Tibial artery (tissue), 4 donors: ENCODE measurements around the gene ACO2.
A peak's percentile ranks its signal among the peaks of the same experiment; 100 is the strongest.

Experiments
- DNase-seq, 2 donors: peaks; one replicate each; pipeline ENCODE4 v3.0.0-alpha.2; 2019
- H3K27ac ChIP-seq, 2 donors: fragments of 200-600 bp; sonication (generic) in 1 of 2; 1 replicate in 1 of 2; 2 replicates in 1 of 2; pipeline ENCODE4 v1.5.1; 2018 to 2019; ENCODE audit warnings: mild to moderate bottlenecking in 1 of 2
- H3K27me3 ChIP-seq, 2 donors: fragments of 200-600 bp; sonication (generic) in 1 of 2; one replicate each; pipeline versions ENCODE4 v1.5.1 to v1.6.0; 2016 to 2019
- H3K36me3 ChIP-seq, 3 donors: fragments of 200-600 bp; sonication (generic) in 2 of 3; one replicate each; pipeline ENCODE4 v1.5.1; 2016 to 2019; ENCODE audit warnings: mild to moderate bottlenecking in 2 of 3
- H3K4me1 ChIP-seq, 4 donors: fragments of 200-600 bp; sonication (generic) in 2 of 4; 1 replicate in 3 of 4; 2 replicates in 1 of 4; pipeline ENCODE4 v1.5.1; 2016 to 2019
- H3K4me3 ChIP-seq, 2 donors: fragments of 200-600 bp; sonication (generic) in 1 of 2; 1 replicate in 1 of 2; 2 replicates in 1 of 2; pipeline ENCODE4 v1.5.1; 2018 to 2019; ENCODE audit warnings: mild to moderate bottlenecking in 2 of 2
- H3K9me3 ChIP-seq, 3 donors: fragments of 200-600 bp; sonication (generic) in 1 of 3; one replicate each; pipeline ENCODE4 v1.5.1; 2016 to 2019
- CTCF ChIP-seq, 2 experiments: fragments of 200-600 bp in 1 of 2; fragments of 450-650 bp in 1 of 2; IDR thresholded peaks; one replicate each; pipeline ENCODE4 v1.5.1; 2017 to 2019; ENCODE audit warnings: antibody characterized with exemption in 2 of 2, mild to moderate bottlenecking in 1 of 2, moderate library complexity in 1 of 2
- intact Hi-C: fragments of 100-400 bp; cut with DNase I; formaldehyde crosslinking; loops from one replicate; pipeline ENCODE4 v1.15.0; 2023; ENCODE audit warnings: low total_unique reads

ACO2 gene

GRCh38 chr22:41508770-41509170 is 39.9 kb downstream of the ACO2 start:
- Histone ChIP-seq H3K27ac (peak overlapping the region; percentile 47 to 54), H3K36me3 (peaks cover 0 to 73% (median 36%) of the 10 kb centered on the region in 3 donors), H3K4me1 (peaks cover 3 to 67% (median 41%) of the 10 kb centered on the region in 4 donors)

DNA sequence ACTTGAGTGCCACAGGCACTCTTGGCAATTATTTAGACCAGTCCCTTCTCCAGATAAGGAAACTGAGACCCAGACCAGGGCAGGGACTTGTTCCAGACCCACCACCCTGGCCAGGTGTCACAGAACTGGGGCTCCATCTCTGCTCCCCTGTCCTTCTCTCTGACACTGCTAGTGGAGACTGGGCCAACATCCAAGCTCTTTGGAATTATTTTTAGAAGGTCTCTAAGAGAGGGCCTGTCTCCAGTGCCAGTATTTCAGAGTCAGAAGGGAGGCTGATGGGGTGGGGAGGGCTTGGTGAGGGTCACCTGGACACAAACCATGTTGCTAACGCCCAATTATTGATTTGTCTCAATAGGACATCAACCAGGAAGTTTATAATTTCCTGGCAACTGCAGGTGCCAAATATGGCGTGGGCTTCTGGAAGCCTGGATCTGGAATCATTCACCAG is 42.6 kb downstream of the ACO2 start:
- Histone ChIP-seq H3K4me3 (no peak overlapping the region), H3K4me1 (peaks cover 3 to 51% (median 28%) of the 10 kb centered on the region in 4 donors), H3K9me3 (no peaks in the 10 kb centered on the region), H3K27me3 (no peaks in the 10 kb centered on the region), H3K36me3 (peaks cover 9 to 96% (median 61%) of the 10 kb centered on the region in 3 donors), H3K27ac (peak overlapping the region; percentile 65 to 77)
- intact Hi-C loops = loop anchor here (5.0 kb wide), 1 partner anchor 34 kb away; no protein-coding TSS in a partner anchor
- TF ChIP-seq CTCF (IDR thresholded peaks at IDR 0.05) = no peak
- DNase-seq = no peak

More at GRCh38 chr22:41508770-41509170, 39.9 kb downstream of the ACO2 start:
- Histone ChIP-seq H3K9me3 (no peaks in the 10 kb centered on the region), H3K4me3 (no peak overlapping the region), H3K27me3 (no peaks in the 10 kb centered on the region)
- intact Hi-C loops = no loop called here
- peak in 1 of 2 donors; percentile 71 for DNase-seq
- no peak for TF ChIP-seq CTCF (IDR thresholded peaks at IDR 0.05)

GRCh38 chr22:41512421-41513194 is 43.7 kb downstream of the ACO2 start:
- TF ChIP-seq CTCF (IDR thresholded peaks at IDR 0.05) = no peak
- DNase-seq = peak in 1 of 2 donors; percentile 72
- Histone ChIP-seq H3K27ac (peak overlapping the region; percentile 65 to 77), H3K4me3 (no peak overlapping the region), H3K27me3 (no peaks in the 10 kb centered on the region), H3K4me1 (peaks cover 3 to 55% (median 33%) of the 10 kb centered on the region in 4 donors), H3K9me3 (no peaks in the 10 kb centered on the region), H3K36me3 (peaks cover 9 to 98% (median 65%) of the 10 kb centered on the region in 3 donors)
- intact Hi-C loops = loop anchor here (5.0 kb wide), 1 partner anchor 35 kb away; no protein-coding TSS in a partner anchor

DNA sequence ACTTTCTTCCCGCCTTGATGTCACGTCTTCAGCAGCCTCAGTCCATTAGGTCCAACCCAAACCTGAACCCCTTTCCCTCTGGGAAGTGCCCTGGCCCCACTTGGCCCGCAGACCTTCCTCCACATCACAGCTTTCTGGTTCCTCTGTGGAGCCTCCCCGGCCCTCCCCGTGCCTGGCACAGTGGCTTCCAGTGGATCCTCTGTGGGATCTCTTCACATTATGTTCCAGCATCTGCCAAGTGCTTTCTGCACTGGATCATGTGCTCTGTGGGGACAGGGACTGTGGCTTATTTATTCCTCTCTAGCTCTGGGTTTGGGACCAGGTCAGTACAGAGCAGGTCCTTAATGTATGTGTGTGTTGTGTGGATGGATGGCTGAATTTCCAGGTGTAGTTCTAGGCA is 44.5 kb downstream of the ACO2 start:
- H3K4me3 ChIP-seq = no peak overlapping the region
- H3K27me3 ChIP-seq = no peaks in the 10 kb centered on the region
- peak overlapping the region; percentile 65 to 77 for H3K27ac ChIP-seq
- no peak for TF ChIP-seq CTCF (IDR thresholded peaks at IDR 0.05)
- DNase-seq = no peak
- H3K4me1 ChIP-seq = peaks cover 3 to 53% (median 33%) of the 10 kb centered on the region in 4 donors
- H3K36me3 ChIP-seq = peaks cover 10 to 90% (median 57%) of the 10 kb centered on the region in 3 donors
- intact Hi-C loops = loop anchor here (5.0 kb wide), 1 partner anchor 36 kb away; no protein-coding TSS in a partner anchor
- H3K9me3 ChIP-seq = no peaks in the 10 kb centered on the region

GRCh38 chr22:41516462-41516861 is 47.5 kb downstream of the ACO2 start:
- intact Hi-C loops = loop anchor here (5.0 kb wide), 1 partner anchor 114 kb away; no protein-coding TSS in a partner anchor
- no peak for TF ChIP-seq CTCF (IDR thresholded peaks at IDR 0.05)
- DNase-seq = no peak
- Histone ChIP-seq H3K4me3 (no peak overlapping the region), H3K4me1 (peaks cover 2 to 34% (median 22%) of the 10 kb centered on the region in 4 donors), H3K27ac (peak overlapping the region; percentile 68 to 78), H3K9me3 (no peaks in the 10 kb centered on the region), H3K27me3 (no peaks in the 10 kb centered on the region), H3K36me3 (peaks cover 18 to 74% (median 44%) of the 10 kb centered on the region in 3 donors)
